HPDE6-E6E7 (cell line): ENCODE data around the gene AGBL1.

Experiments used
- DNase-seq: peaks from one replicate; pipeline ENCODE4 v3.0.0; 2011; ENCODE audit warnings: missing footprints; ENCODE audit errors: extremely low spot score

The AGBL1 gene

DNA sequence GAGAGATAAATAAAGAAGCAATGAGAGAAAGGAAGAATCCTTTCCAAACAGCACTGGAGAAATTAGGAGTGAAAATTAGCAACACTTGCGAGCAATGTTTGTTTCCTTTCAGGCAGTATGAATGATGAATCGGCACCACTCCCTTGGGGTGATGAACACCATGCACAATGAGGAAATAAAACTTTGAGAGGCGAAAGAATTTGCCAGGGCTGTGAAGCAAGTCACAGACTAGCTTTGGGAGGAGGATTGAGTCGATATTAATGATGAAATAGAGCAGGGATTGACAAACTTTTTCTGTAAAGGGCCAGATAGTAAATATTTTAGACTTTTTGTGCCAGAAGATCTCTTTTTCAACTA, 237.7 kb downstream of the AGBL1 start:
- DNase-seq, result peak; percentile 42

DNA sequence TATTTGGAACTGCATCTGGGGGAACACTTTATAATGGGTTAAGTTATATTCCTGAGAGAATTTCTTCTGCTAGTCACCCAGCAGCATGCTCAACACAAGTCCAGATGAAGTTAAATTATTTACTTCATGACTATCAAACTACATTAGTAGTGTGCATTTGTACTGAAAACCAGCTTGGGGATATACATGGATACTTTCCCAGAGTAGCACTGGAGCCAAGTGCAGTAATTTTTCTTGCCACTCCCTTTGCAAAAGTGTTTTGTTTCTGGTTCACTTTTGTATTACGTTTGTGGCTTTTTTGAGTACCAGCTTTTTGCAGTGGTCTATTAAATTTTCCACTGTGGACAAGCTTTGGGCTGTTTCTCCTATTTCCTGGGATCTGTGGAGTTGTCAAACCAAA, 243.0 kb downstream of the AGBL1 start:
- no peak for DNase-seq

DNA sequence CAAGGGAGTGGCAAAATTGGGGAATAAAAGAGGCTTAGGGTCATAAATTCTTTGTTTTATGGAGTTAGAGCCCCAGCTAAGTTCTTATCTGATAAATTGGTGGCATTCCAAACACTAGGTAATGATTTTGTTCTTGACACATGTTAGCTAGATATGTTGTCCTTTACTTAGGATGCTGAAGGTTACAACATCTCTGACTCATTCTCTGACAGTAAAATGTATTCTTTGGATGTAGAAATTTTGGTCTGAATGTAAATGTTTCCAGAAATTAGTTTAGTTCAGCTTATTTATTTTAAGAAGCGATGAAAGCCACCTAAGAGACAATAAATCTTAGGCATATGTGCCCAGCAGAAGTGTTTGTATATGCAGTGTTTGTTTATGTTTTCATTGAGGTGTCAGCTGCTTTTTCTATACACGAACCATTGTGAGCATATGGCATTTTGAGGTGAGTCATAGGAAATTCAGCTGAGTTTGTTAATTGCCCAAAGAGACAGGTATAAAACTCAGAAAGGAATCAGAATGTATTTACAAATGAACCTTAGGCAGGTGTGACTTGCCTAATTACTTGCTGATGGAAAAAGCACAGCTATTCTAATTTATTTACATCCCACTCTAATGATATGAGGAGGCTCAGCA, 247.7 kb downstream of the AGBL1 start:
- DNase-seq, result no peak

DNA sequence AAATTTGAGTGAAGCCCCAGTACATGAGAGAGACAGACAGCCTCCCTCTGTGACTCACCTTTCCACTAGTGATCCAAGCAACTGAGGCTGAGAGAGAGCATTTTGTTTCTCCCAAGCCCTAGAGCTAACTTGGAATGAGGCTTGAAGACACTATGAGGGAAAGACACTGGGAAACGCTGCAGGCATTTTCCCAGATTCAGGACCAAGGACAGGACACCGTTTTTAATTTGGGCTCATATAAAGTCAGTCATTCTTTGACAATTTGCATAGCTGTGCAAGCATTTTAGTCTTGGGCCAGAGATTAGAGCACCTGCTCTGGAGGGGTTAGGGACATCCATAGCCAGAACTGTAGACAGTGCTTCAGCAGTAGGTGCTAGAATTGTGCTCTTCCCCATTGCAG, 249.0 kb downstream of the AGBL1 start:
- no peak for DNase-seq

DNA sequence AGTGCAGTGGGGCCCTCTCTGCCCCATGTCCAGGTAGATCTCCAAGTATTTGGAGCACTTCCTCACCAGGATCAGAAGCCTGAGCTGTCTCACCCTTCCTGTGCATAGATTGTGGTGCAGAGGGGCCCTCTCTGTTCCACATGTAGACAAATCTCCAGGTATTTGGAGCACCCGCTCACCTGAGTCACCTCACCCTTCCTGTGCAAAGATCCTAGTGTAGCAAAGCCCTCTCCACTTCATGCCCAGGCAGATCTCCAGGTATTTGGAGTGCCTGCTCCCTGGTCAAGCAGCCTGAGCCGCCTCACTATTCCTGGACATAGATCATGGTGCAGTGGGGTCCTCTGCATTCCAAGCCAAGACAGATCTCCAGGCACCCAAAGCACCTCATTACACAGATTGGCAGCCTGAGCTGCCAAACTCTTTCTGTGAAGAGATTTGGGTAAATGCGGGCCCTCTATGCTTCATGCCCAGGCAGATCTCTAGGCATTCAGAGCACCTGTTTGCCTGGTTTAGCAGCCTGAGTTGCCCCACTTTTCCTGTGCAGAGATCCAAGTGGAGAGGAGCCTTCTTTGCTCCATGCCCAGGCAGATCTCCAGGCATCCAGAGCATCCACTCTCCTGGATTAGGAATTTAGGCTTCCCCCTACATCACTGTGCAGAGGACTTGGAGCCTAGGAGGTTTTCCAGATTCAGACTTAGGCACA, 249.8 kb downstream of the AGBL1 start:
- DNase-seq, result no peak

DNA sequence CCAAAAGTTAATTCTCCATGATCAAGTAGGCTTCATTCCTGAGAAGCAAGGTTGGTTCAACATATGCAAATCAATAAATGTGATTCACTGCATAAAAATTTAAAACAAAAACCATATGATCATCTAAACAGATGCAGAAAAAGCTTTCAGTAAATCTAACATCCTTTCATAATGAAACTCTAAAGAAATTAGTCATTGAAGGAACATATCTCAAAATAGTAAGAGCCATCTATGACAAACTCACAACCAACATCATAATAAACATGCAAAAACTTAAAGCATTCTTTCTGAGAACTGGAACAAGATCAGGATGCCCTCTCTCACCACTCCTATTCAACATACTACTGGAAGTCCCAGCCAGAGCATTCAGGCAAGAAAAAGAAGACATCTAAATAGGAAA, 254.1 kb downstream of the AGBL1 start:
- DNase-seq, result no peak

DNA sequence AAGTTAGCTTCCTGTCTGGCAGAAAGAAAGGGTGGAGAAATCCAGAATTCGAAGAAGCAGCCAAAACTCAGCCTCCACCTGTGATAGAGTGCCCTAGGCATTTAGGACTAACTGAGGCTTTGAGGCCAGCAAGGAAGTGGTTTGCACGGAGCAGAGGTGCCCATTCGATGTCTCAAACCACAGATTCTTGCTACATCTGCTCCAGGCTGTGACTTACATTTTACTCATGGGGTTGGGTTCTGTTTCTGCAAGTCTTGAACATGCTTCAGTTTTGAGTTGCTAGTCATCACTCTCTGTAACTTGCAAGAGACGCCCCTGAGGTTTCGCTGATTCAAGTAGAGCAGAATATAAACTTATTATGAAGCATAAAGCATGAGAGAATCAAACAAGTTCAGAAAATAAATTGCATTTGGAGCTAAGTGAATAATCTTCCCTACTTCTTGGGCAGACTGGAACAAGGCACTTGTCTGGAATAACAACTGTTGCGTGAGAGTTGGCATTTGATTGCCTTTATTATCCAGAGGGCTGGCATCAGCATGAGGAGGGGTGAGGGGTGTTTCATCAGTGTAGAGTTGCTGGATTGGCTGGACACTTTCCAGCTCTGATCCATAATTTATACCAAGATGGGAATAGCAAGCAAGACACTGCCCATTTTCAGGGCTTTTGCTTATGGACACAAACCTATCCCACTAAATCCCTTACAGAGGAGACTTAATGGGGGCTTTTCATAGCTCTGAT, 256.5 kb downstream of the AGBL1 start:
- peak; percentile 91 for DNase-seq

DNA sequence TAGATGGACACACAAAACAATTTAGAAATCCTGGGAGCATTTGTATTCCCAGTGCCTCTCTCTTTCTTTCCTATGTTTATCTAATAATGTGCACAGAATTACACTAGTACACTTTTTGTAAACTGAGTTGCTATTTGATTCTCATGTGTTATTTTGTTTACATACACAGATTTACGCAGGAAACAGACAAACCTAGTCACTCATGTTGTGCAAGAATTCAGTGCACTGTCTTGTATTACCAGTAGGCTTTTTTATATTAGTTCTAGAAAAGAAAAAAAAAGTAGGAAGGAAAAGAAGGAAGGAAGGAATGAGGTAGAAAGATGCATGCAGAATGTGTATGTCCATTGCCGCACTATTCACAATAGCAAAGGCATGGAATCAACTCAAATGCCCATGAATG, 257.4 kb downstream of the AGBL1 start:
- DNase-seq, result no peak

DNA sequence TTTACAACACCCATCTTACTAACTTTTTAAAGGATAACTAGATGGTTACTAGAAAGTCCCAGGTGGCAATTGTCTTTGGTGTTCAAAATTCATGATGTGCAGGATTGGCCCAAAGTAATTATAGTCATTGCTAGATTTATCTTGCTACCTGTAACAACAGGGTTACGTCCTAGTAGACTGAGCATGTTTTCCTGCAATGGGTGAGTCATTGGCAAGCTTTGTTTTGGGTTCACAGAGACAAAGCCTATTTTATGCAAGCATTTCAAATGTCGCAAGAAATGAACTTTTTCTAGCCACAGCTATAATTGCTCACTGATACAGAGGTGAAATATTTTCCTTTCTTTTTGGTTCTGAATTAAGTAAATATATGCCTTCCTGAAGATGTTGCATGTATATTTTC, 267.6 kb downstream of the AGBL1 start:
- DNase-seq, result peak; percentile 62

DNA sequence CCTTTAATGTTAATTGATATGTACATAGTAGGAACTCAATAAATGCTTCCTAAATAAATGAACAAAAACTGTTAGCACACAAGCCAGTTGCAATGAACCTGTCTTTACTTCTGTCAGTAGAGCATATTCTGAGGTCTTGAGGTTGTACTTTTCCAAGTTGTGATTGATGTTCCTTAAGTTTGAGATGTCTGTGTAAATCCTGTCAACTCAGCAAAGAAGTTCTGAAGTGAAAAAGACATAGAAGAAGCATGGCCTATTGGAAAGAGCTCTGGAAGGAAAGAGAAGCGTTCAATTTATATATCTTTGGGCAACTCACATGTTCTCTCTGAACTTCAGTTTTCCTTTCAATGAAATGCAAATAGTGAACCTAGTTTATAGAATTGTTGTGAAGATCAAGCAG, 269.9 kb downstream of the AGBL1 start:
- DNase-seq, result no peak

DNA sequence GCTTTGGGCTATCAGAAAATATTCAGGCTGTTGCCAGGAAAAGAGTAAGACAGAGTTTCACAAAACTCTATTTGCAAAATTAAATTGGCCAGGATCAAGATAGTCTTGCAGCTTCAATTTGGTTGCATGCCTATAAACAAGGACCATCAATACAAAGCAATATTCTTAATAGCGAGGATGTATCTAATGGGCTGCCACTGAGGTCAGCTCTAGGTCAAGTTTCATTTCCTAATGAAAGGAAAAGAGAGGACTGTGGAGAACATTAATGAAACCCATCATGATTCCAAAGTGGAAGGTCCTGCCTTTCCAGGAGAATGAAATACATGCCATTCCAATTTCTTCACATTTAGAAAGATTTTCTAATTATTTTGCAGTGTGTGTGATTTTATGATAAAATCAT, 273.5 kb downstream of the AGBL1 start:
- DNase-seq, result no peak

DNA sequence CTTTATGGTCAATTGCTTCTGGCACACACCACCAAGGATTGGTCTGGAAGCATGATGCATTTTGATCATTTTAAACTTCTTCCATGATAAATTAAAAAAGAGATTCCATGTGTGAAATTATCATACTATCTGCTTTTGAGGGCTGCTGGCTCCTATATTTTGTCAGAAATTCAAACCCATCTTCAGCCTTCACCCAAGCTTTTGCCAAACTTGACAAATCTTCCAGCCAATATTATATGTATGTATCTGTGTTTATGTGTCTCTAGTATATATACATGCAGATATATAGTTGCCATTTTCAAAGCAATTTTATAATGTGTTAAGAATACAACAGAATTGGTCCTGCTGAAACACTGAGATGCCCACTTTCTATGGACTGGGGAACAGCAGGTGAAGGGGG, 275.7 kb downstream of the AGBL1 start:
- no peak for DNase-seq

DNA sequence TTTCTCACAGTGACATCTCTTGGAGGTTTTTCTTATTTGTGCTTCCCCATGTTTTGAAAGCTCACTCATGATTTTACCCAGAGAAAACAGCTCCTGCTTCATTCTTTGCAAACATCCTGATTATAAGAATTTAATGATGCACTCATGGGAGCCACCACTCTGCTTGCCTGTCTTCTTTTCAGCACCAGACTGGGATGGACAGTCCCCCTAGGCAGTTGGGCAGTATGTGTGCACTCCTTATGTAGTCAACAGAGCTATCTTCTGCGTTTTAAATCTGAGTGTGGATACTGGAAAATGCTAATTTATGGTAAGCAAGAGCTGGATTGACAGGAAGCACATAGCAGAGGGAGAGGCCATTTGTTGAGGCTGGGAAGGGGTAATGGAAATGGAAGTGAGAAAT, 276.1 kb downstream of the AGBL1 start:
- no peak for DNase-seq

DNA sequence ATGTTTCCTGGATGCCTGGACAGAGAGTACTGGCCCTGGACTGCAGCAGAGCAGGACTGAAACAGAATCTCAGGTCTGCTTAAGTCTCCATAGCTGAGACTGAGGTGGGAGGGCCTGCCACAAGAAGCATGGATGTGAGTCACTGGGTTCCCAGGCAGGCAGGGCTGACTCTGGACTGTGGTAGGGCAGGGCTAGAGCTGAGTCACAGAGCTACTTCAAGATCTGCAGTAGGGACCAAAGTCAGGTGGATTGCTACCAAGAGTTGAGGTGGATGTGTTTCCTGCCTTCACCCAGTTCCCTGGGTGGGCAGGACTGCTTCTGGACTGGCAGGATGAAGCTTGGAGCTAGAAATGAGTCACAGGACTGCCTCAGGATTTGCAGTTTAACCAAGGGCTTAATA, 282.9 kb downstream of the AGBL1 start:
- DNase-seq, result peak; percentile 87

DNA sequence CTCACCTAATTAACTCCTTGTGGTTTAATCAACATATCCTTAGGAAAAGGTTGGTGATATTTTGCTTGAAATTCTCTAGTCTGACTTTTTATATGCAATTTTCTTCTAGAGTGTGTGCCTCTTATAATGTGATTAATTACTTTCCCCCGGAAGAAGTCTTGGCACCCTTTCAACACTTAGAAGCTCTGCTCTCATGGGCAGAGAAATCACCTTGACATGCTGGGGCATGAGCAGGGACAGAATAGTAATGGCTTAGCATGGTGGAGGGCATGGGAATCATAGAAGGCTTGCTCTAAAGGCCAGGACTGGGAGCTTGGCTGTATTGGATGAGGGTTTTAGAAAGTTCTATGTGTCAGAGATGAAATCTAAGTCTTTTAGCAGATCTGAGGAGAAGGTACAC, 293.5 kb downstream of the AGBL1 start:
- DNase-seq, result peak; percentile 7

DNA sequence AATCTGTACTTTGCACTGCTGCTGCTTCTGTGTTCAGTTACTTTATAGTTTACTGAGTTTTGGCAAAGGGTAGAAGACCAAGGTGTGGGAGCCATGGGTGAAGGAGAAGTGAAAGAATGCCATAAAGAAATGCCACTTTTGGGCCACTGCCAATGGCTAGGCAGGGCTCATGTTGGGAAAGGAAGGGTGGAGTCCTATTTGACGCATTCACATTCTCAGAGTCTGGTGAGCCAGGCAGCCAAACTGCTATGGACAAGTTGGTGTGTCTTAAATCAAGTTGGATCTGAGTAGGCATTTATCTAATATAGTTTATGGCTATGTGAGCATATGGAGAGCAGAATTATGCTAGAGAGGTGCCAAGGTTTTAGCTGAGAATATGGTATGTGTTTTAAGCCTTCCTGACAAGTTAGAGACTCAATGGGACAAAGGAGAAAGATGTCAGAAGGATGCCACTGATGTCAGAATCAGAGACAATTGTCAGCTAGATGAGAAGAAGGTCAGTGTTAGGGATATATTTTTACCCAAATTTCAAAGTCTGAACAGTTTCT, 296.1 kb downstream of the AGBL1 start:
- DNase-seq, result no peak

DNA sequence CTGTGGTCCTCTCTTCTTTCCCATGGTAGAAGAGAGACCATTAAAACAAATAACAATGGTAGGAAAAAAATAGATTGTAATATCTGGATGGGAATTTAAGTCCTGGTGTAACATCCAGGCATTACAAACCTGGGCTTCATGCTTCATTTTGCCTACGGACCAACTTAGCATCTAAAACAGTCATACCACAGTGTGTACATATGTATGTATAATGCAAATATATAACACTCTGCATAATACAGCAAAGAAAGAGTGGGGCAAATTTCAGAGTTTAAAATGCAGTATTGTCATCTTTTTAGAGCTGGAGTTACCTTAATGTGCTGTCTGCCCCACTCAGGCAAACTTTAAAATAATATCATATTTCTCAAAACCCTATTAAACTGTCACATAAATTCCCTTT, 298.2 kb downstream of the AGBL1 start:
- no peak for DNase-seq

DNA sequence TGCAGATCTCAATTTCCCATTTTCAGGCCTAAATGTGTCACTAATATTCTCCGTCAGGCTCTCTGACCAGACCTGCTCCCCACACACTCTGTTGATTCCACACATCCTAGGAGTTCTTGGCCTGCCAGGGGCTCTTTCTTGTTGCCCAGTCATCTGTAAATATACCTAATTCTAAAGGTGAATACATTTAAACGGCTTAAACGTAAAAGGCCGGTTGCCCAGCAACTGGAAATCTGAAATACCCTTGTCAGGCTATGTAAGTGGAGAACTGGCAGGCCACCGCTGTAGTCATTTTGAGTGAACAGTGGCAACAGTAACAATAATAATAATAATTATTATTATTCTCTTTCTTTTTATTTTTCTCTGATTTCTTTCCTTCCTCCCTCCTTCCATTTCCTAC, 302.7 kb downstream of the AGBL1 start:
- no peak for DNase-seq

DNA sequence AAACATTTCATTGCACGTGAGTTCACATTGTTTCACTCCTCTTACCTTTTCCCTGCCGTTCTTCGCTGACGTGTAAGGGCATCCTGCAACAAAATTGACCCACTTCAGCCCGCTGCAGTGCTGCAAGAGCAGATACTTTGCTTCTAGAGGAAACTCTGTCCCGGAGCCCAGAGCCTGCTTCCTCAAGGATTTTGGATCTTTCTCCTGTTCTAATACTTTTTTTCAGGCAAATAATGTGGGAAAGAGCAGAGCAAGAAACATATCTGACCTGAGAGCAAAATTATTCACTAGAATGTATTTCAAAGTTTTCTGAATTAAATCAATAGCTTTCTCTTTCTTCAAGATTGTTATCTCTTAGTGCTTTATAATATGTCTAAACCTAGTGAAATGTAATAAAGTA, 303.9 kb downstream of the AGBL1 start:
- no peak for DNase-seq

DNA sequence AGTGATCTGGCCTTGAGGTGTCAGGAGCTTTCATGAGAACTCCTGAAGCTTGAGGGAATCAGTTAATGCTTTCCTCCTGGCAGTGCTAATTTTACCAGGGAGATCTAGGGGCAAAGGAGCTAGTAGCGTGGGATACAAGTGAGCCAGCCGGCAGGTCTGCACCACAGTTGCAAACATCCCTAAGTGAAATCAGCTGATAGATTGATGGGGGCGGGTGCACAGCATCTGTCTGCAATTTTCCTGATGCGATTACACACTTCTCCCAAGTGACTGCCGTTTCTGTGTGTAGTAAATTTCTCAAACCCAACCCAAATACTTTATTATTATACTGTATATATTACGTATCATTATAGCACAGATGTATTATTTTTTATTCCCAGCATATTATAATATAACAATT, 304.5 kb downstream of the AGBL1 start:
- no peak for DNase-seq

DNA sequence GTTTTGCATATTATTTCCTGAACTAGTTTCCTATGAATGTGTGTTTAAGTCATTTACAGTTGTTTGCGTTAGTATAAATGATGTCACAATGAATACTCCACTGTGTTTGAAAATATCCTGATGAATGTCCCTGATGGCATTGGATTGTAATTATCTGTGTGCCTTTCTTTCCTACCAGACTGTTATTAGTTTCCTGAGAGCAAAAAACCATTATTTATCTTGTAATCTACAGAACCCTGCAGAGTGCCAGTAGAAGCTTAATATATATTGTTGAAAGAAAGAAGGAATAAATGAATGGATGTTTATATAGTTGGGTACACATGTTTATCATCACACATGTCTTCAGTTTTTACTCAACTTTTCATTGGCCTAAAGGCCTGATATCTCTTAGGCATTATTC, 312.6 kb downstream of the AGBL1 start:
- no peak for DNase-seq

DNA sequence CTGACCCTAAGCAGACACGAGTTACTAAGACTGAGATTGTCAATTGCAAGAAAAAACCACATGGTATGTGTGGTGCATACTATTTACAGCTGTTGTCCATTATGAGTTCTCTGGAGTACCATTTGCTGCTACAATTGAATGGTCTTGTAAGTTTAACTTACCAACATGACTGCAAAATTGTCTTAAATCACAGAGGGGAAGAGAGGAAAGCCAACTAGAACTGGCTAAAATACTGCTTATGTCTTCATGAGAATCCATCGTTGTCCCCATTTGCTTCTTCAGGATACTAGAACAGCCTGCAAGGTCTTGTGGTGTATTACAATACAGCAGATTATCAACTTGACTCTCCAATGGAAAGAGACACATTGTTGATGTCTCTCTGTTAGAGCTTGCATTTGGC, 313.2 kb downstream of the AGBL1 start:
- no peak for DNase-seq

DNA sequence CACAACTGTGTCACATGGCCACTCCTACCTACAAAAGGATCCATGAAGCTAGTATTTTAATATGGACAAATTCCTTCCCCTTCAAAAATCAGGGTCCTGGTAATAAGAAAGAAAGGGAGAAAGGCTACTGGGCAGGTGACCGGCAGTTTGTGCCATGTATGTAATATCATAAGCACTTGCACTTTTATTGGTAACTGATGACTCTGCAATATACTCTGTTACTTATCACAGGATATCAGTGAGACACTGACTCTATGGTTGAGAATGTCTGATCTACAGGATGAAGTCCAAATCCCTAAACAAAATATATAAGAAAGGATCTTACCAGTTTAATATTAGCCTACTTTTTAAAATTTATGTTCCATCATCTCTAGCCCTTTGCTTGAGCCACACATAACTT, 315.2 kb downstream of the AGBL1 start:
- no peak for DNase-seq
